22Rv1 (cell line): ENCODE measurements around the gene LCA5.

Experiments
- CTCF ChIP-seq: fragments of 450-650 bp; IDR thresholded peaks from 2 replicates; pipeline ENCODE4 v1.5.1; 2017; ENCODE audit warnings: mild to moderate bottlenecking
- ZFX ChIP-seq: fragments of 450-650 bp; IDR thresholded peaks from 2 replicates; pipeline ENCODE4 v1.6.1; 2017; ENCODE audit warnings: antibody characterized with exemption, borderline replicate concordance

- TF ChIP-seq CTCF (no peak), ZFX (no peak)
Measured at GRCh38 chr6:79453558-79454042, 83.6 kb downstream of the LCA5 start.
